ENCODE data around the gene PCTP.

PCTP gene

DNA sequence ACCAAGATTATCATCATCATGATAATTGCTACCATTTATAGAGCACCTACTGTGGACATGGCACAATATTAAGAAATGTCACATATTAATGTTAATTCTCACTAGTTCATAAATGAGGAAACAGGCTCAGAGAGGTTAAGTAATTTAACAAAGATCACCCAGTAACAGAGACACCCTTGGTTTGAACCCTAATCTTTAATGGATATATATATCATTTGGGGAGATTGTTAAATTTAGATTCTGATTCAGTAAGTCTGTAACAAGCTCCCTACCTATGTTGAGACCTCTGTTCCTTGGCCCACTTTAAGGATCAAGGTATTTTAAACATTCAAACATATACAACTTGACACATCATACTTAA, 27.4 kb upstream of the PCTP start:
- H3K27ac Mint-ChIP-seq = peak overlapping the region; percentile 67 to 78 (median 75)
- peak overlapping the region; percentile 76 to 83 (median 82) for H3K4me3 Mint-ChIP-seq
- no peaks in the 10 kb centered on the region for H3K36me3 Mint-ChIP-seq (ENCODE audit: low read depth)
- TF ChIP-seq, protein P1, sequence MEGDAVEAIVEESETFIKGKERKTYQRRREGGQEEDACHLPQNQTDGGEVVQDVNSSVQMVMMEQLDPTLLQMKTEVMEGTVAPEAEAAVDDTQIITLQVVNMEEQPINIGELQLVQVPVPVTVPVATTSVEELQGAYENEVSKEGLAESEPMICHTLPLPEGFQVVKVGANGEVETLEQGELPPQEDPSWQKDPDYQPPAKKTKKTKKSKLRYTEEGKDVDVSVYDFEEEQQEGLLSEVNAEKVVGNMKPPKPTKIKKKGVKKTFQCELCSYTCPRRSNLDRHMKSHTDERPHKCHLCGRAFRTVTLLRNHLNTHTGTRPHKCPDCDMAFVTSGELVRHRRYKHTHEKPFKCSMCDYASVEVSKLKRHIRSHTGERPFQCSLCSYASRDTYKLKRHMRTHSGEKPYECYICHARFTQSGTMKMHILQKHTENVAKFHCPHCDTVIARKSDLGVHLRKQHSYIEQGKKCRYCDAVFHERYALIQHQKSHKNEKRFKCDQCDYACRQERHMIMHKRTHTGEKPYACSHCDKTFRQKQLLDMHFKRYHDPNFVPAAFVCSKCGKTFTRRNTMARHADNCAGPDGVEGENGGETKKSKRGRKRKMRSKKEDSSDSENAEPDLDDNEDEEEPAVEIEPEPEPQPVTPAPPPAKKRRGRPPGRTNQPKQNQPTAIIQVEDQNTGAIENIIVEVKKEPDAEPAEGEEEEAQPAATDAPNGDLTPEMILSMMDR (IDR thresholded peaks at IDR 0.05; ENCODE audit: unreplicated experiment in 3 of 3) = no peak
- no peaks in the 10 kb centered on the region for H3K27me3 Mint-ChIP-seq (ENCODE audit: low read depth)
- H3K4me1 Mint-ChIP-seq = peaks cover 63% of the 10 kb centered on the region
- H3K9me3 Mint-ChIP-seq = no peaks in the 10 kb centered on the region

- Mint-ChIP-seq H3K27me3 (ENCODE audit: low read depth) (no peaks in the 10 kb centered on the region), H3K36me3 (ENCODE audit: low read depth) (no peaks in the 10 kb centered on the region), H3K9me3 (no peaks in the 10 kb centered on the region), H3K4me3 (peak overlapping the region in 1 of 3 experiments; percentile 44), H3K4me1 (peaks cover 80% of the 10 kb centered on the region), H3K27ac (peak overlapping the region in 2 of 3 experiments; percentile 68 to 78)
- TF ChIP-seq, protein P1 (IDR thresholded peaks at IDR 0.05; ENCODE audit: unreplicated experiment in 3 of 3) = no peak
Observed at GRCh38 chr17:55726440-55726839, 24.4 kb upstream of the PCTP start.

GRCh38 chr17:55727275-55727674, 23.6 kb upstream of the PCTP start:
- H3K27ac Mint-ChIP-seq = peak overlapping the region in 2 of 3 experiments; percentile 68 to 78
- H3K27me3 Mint-ChIP-seq (ENCODE audit: low read depth) = no peaks in the 10 kb centered on the region
- TF ChIP-seq, protein P1 (IDR thresholded peaks at IDR 0.05; ENCODE audit: unreplicated experiment in 3 of 3) = no peak
- H3K4me3 Mint-ChIP-seq = no peak overlapping the region
- no peaks in the 10 kb centered on the region for H3K9me3 Mint-ChIP-seq
- H3K4me1 Mint-ChIP-seq = peaks cover 80% of the 10 kb centered on the region
- no peaks in the 10 kb centered on the region for H3K36me3 Mint-ChIP-seq (ENCODE audit: low read depth)

DNA sequence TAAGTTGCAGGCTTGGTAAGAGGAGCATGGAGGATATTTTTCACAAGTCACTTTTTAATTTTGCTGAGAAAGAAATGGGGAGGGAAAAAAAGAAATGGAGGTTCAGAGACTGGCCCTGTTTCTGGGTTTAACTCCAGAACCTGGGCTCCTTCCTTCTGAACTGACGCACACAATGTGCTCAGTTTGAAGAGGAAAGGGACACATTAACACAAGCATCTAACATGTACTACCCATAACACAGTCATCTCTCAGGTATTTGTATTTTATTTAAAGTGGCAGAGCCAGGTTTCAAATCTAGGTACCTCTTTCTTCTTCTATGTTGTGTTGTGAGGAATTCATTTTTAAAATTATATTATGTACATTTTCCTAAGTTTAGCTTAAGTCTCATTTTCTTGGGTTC, 22.9 kb upstream of the PCTP start:
- Mint-ChIP-seq H3K9me3 (no peaks in the 10 kb centered on the region), H3K4me1 (peaks cover 80% of the 10 kb centered on the region), H3K36me3 (ENCODE audit: low read depth) (no peaks in the 10 kb centered on the region), H3K27me3 (ENCODE audit: low read depth) (no peaks in the 10 kb centered on the region), H3K4me3 (no peak overlapping the region), H3K27ac (no peak overlapping the region)
- TF ChIP-seq, protein P1 (IDR thresholded peaks at IDR 0.05; ENCODE audit: unreplicated experiment in 3 of 3) = no peak

DNA sequence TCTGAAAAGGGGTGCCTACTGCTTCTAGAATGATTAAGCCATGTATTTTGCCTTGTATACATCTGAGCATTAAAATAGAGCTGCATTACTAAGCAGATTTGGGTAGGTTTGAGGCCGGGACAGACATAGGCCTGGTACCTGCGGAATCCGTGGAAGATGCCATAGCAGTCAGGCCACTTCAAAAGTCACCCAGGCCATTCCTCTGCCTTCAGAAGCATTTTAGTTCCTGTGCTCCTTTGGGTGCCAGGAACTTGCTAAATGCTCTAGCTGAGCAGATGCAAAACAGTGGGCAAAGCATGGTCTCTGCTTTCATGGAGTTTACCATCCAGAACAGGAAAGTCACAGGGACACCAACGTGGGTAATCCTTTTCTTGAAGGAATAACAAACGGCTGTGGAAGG, 22.5 kb upstream of the PCTP start:
- H3K4me3 Mint-ChIP-seq = no peak overlapping the region
- H3K4me1 Mint-ChIP-seq = peaks cover 79% of the 10 kb centered on the region
- TF ChIP-seq, protein P1 (IDR thresholded peaks at IDR 0.05; ENCODE audit: unreplicated experiment in 3 of 3) = no peak
- H3K27ac Mint-ChIP-seq = peak overlapping the region in 2 of 3 experiments; percentile 2 to 6
- no peaks in the 10 kb centered on the region for H3K27me3 Mint-ChIP-seq (ENCODE audit: low read depth)
- H3K36me3 Mint-ChIP-seq (ENCODE audit: low read depth) = no peaks in the 10 kb centered on the region
- no peaks in the 10 kb centered on the region for H3K9me3 Mint-ChIP-seq

DNA sequence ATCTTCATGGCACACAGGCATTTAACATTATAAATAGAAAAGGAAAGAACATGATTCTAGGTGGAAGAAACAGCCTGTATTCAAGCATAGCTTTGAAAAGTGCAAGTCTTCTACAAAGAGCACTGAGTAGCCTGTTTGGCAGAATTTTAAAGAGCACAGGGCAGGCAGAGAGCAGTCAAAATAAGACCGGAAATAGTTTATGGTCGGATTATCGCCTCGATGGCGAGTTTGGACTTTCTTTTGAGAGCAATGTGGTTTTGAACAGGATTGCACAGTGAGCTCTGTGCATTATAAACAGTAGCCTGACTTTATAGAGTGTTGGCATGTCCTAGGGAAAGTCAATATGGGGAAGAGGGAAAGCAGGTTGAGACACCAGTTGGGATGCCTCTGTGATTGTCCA, 22.0 kb upstream of the PCTP start:
- TF ChIP-seq, protein P1 (IDR thresholded peaks at IDR 0.05; ENCODE audit: unreplicated experiment in 3 of 3) = no peak
- no peaks in the 10 kb centered on the region for H3K27me3 Mint-ChIP-seq (ENCODE audit: low read depth)
- peak overlapping the region in 2 of 3 experiments; percentile 2 to 6 for H3K27ac Mint-ChIP-seq
- no peaks in the 10 kb centered on the region for H3K36me3 Mint-ChIP-seq (ENCODE audit: low read depth)
- H3K9me3 Mint-ChIP-seq = no peaks in the 10 kb centered on the region
- H3K4me1 Mint-ChIP-seq = peaks cover 78% of the 10 kb centered on the region
- H3K4me3 Mint-ChIP-seq = no peak overlapping the region

Data from nephron (organoid).